ENCODE results near the gene MARK3.

Gene MARK3

GRCh38 chr14:103366741-103367140 lies 18.5 kb upstream of the MARK3 start:
- DNase-seq = no peak

GRCh38 chr14:103367995-103368394 lies 17.2 kb upstream of the MARK3 start:
- DNase-seq = peak in 6 of 58 donors; percentile 4 to 40 (median 18)

DNA sequence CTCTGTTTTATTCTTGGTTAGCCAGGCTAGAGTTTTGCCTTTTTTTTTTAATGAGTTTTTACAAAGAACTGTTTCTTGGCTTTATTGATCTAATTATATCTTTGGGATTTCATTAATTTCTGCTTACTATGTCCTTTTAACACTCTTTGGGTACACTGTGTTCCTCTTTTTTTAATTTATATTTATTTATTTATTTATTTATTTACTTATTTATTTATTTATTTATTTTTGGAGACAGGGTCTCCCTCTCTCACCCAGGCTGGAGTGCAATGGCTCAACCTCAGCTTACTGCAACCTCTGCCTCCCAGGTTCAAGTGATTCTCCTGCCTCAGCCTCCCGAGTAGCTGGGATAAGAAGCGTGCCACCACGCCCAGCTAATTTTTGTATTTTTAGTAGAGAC lies 15.1 kb upstream of the MARK3 start:
- no peak for DNase-seq

GRCh38 chr14:103372017-103372416 lies 13.2 kb upstream of the MARK3 start:
- DNase-seq = no peak

DNA sequence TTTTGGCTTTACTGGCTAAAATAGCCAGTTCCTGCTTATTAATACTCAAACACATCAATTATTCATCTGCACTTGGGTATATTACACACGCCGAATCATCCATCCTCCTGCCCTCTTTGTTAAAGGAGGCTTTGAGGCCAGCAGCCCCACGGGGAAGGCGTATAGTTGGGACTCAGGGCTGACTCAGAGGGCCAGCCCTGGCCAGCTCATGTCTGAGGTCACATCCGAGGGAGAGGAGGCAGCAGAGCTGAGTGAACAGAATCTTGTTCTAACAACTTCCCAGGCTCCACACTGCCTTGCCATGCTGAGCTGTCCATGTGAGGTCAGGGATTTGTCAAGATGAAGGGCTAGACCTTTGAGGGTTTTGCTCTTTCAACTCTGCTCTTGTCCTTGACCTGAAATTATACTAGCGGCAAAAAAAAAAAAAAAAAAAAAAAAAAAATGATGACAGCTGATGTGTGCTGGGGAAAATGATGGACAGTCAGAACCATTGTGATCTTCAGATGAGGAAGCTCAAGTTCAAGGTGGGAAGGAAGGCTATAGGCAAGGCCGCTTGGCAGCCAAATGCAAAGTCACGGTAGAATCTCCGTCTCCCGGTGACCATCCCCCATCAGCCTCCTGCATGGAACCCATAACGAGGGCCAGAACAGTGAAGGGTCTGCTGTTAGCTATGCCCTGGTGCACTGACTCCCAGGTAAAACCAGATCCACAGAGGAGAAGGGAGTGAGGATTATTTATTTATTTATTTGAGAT lies 12.5 kb upstream of the MARK3 start:
- peak in 2 of 58 donors; percentile 8 to 16 for DNase-seq

DNA sequence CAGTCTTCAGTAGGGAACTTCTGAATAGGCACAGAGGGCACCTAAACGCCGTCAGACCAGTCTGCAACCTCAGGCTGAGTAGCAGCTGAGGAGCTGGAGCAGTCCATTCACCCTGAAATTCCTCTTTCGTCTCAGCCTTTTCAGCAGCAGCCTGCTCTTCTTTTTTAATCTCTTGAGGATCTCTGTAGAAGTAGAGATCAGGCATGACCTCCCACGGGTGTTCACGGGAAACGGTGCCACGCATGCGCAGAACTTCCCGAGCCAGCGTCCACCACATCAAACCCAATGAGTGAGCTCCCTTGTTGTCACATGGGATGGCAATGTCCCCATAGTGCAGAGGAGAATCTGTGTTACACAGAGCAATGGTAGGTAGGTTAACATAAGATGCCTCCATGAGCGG lies 11.1 kb upstream of the MARK3 start:
- no peak for DNase-seq

DNA sequence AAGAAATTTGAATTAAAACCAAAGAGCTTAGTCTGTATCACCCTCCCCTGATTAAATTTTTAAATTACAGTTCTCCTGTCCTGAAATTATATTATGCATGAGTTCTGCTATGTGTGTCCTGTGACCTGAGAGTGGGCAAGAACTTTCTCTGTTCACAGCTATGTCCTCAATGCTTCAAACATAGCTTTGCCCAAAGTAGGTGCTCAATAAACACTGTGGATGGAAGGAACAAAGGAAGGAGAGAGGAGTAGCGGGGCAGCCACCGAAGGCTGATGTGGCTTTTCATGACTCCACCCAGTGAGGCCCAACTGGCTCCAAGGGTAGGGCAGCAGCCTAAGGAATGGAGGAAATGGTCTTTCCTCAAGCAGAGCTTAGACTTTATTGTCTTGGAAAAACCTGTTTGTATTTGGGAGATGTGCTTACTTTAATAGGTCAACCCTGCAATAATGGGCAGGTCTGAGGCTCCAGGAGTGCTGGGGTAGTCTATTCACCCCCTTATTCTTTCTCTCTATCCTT lies 7.6 kb upstream of the MARK3 start:
- no peak for DNase-seq

DNA sequence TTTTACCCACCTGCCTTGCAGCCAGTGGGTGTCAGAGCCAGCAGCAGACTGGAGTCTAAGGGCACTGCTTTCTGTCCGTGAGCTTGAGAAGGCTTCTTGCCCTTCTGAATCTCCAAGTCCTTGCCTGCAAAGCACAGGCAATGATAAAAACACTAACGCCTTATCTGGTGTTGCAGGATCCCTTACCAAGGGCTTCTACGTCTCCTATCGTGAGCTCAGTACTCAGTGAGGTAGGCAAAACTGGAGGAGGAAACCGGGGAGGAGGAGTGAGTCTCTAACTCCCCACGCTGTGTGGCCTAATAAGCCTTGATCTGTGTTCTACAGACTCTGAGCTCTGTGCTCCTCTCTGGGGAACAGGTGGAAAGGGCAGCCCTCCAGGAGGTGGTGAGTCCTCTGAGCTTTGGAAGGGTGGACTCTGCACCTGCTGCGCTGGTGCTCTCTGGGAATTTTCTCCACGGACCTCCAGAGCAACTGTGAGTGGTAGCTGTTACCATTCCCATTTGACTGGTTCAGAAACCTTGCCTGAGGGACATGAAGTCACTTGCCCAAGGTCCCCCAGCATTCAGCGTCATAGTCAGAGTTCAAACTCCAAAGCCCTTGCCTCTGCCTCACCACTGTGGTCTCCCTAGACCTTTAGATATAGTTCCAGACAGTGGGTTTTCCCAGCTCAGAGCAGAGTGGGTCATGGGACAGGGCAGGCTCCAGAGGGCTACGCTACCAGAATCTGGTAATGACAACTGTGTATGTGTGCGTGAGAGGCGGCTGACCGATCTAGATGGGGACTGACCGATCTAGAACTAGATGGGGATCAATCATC lies 7.0 kb upstream of the MARK3 start:
- no peak for DNase-seq

DNA sequence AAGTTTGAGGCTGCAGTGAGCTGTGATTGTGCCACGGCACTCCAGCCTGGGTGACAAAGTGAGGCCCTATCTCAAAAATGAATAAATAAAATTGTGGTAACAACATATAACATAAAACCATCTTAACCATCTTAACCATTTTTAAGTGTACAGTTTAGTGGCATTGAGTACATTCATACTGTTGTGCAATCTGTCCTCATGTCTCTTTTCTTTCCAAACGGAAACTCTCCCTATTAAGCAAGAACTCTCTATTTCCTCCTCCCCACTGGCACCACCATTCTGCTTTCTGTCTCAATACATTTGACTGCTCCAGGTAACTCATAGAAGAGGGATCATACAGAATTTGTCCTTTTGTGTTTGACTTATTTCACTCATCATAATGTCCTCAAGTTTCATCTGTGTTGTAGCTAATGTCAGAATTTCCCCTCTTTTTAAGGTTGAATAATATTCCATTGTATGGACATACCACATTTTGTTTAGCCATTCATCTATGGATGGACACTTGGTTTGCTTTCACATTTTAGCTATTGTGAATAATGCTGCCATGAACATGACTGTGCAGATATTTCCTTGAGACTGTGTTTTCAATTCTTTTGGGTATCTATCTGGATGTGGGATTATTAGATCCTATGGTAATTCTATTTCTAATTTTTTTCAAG lies 4.4 kb upstream of the MARK3 start:
- no peak for DNase-seq

- DNase-seq = no peak
Observed at GRCh38 chr14:103382376-103382775, 2.8 kb upstream of the MARK3 start.

DNA sequence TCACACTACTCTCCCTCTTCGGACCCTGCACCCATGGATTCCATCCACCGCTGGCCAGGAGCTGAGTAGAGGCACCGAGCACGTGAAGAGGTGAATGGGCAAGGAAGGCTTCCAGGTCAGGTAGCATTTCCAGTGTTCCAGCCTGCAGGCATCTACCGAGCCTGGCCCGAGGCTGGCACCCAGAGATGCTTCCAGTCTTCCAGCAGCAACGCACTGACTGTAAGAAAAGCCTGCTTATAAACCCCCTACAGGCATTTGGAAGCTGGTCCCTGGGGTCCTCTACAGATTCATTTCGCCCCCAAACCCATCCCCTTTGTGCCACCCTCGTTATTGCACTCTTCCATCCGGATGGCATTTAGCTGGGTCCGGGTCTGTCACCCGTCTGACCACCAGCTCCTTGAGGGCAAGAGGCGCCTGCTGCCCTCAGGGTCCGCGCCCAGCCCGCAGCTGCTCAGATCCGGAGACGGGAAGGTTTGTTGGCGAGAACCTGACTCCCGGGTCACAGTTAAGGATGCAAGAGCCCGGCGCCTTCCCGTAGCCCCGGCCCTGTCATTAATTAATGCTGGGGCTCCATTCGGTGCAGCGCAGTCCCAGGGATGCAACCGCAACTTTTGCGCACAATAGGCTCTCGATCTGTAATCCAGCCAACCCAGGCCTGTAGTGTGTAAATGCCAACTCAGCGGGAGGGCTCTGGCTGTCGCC lies 614 bp upstream of the MARK3 start:
- DNase-seq = peak in 4 of 58 donors; percentile 39 to 58 (median 51)

- peak in 18 of 58 donors; percentile 12 to 59 (median 37) for DNase-seq
Observed at GRCh38 chr14:103385929-103386712, 906 bp downstream of the MARK3 start.

DNA sequence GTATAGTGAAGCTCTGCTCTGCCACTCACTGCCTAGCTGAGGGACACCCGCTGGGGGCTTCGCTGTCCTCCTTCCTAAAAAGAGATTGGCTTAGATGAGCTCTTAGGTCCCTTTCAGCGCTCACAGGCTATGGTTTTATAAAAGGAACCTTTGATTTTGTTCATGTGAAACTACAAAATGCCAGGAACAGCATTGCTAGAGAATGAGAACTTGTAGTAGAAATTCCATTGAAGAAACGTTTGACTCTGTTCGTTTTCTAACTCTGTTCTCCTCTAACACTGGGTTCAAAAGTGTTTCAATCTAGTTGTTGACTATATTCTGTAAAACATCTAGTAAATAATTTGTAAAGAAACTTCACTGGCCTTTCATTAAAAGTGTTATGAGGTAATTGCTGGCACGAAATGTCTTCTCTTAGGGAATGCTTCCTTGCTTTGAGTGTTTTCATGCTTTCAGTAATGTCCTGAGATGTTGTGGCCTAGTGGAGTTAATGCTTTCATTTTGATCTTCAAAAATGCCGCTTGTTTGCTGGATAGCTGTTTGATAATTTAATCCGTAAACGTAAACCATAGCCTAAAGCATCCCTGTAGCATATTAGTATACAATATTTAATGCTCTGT lies 1.6 kb downstream of the MARK3 start:
- no peak for DNase-seq

- DNase-seq = no peak
Observed at GRCh38 chr14:103388664-103389063, 3.4 kb downstream of the MARK3 start.

GRCh38 chr14:103390605-103391004 lies 5.4 kb downstream of the MARK3 start:
- no peak for DNase-seq

DNA sequence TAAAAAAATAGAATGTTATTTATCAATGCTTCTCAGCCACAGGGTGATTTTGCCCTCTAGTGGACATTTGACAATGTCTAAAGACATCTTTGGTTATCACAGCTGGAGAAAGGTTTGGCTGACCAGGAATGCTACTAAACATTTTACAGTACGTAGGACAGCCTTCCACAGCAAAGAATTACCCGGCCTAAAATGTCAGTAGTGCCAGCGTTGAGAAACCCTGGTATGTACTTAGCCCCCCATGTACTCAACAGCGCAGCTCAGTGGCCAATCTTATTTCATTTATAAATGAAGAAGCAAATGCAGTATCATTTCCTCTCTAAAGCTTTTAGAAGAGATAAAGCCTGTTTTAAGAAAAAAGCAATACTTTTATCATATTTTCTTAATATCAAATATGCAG lies 5.8 kb downstream of the MARK3 start:
- DNase-seq = peak in 1 of 58 donors; percentile 13

- no peak for DNase-seq
Observed at GRCh38 chr14:103392106-103392505, 6.9 kb downstream of the MARK3 start.

DNA sequence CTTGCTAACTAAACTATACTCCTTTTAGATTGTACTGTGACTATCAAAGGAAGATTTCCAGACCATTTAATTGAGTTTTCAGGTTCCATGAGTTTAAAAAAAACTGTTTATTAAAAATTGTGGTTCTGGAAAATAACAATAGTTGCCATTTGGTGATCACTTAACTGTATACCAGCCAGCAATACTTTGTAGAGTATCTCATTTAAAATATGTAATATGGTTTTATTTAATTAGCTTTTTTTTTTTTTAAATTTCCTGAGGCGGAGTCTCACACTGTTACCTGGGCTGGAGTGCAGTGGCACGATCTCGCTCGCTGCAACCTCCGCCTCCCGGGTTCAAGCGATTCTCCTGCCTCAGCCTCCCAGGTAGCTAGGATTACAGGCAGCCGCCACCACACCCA lies 7.4 kb downstream of the MARK3 start:
- DNase-seq = no peak

DNA sequence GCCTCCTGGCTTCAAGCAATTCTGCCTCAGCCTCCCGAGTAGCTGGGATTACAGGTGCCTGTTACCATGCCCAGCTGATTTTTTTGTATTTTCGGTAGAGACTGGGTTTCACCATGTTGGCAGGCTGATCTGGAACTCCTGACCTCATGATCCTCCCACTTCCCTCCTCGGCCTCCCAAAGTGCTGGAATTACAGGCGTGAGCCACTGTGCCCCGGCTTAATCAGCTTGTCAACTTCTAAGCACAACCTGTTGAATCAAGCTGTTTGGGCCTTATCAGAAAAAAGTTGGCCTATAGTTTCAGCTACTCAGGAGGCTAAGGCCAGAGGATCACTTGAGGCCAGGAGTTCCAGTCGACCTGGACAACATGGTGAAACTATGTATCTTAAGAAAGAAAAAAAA lies 7.9 kb downstream of the MARK3 start:
- DNase-seq = no peak
